ENCODE measurements around the gene CSNK1G3. TPM values are rescaled to one million over a fixed set of nuclear protein-coding genes. Genes with fewer than 3 reads are reported as not detected.

Gene CSNK1G3
- total RNA-seq, 2 donors from 2014 or later = 22.4 to 22.6 TPM

GRCh38 chr5:123528878-123529277 is 16.9 kb downstream of the CSNK1G3 start:
- ATAC-seq = no peak
- Histone ChIP-seq H3K27me3 (no peaks in the 10 kb centered on the region), H3K36me3 (replicated peaks in 1 of 2; ENCODE audit: insufficient read depth in 1 of 2, low read depth in 2 of 2) (no peaks in the 10 kb centered on the region), H3K9me3 (no peaks in the 10 kb centered on the region), H3K4me3 (no peak overlapping the region), H3K27ac (no peak overlapping the region), H3K4me1 (peaks cover 15% of the 10 kb centered on the region)
- TF ChIP-seq CTCF (IDR thresholded peaks at IDR 0.05) = no peak
- no peak for TF ChIP-seq POLR2A (IDR thresholded peaks at IDR 0.05)
- WGBS, 2 donors = 95% methylated on average over 4 of the region's 4 CpGs
- no peak for DNase-seq
- intact Hi-C loops (cut with DNase I) = no loop called here

GRCh38 chr5:123530728-123531127 is 18.8 kb downstream of the CSNK1G3 start:
- WGBS, 2 donors = 61 to 64% methylated on average over 3 of the region's 3 CpGs
- Histone ChIP-seq H3K36me3 (replicated peaks in 1 of 2; ENCODE audit: insufficient read depth in 1 of 2, low read depth in 2 of 2) (no peaks in the 10 kb centered on the region), H3K27me3 (no peaks in the 10 kb centered on the region), H3K4me3 (no peak overlapping the region), H3K27ac (no peak overlapping the region), H3K9me3 (no peaks in the 10 kb centered on the region), H3K4me1 (peaks cover 6% of the 10 kb centered on the region)
- no peak for ATAC-seq
- TF ChIP-seq POLR2A (IDR thresholded peaks at IDR 0.05) (no peak), CTCF (IDR thresholded peaks at IDR 0.05) (no peak)
- intact Hi-C loops (cut with DNase I) = no loop called here
- DNase-seq = no peak

- H3K4me3 ChIP-seq = no peak overlapping the region
- no peak overlapping the region for H3K27ac ChIP-seq
- TF ChIP-seq POLR2A (IDR thresholded peaks at IDR 0.05) (no peak), CTCF (IDR thresholded peaks at IDR 0.05) (no peak)
- DNase-seq (no peak), ATAC-seq (no peak)
- no peaks in the 10 kb centered on the region for H3K27me3 ChIP-seq
- peaks cover 4% of the 10 kb centered on the region for H3K4me1 ChIP-seq
- H3K9me3 ChIP-seq = no peaks in the 10 kb centered on the region
- intact Hi-C loops (cut with DNase I) = no loop called here
- WGBS, 2 donors = 61 to 81% methylated on average over 1 of the region's 1 CpG
- no peaks in the 10 kb centered on the region for H3K36me3 ChIP-seq (replicated peaks in 1 of 2; ENCODE audit: insufficient read depth in 1 of 2, low read depth in 2 of 2)
Observed at GRCh38 chr5:123535648-123536047, 23.7 kb downstream of the CSNK1G3 start.

- Histone ChIP-seq H3K9me3 (no peaks in the 10 kb centered on the region), H3K4me3 (no peak overlapping the region), H3K36me3 (replicated peaks in 1 of 2; ENCODE audit: insufficient read depth in 1 of 2, low read depth in 2 of 2) (no peaks in the 10 kb centered on the region), H3K27ac (no peak overlapping the region), H3K4me1 (peaks cover 4% of the 10 kb centered on the region), H3K27me3 (no peaks in the 10 kb centered on the region)
- intact Hi-C loops (cut with DNase I) = no loop called here
- TF ChIP-seq POLR2A (IDR thresholded peaks at IDR 0.05) (no peak), CTCF (IDR thresholded peaks at IDR 0.05) (no peak)
- ATAC-seq = no peak
- no peak for DNase-seq
- 92 to 93% methylated on average over 2 of the region's 2 CpGs for WGBS, 2 donors
Observed at GRCh38 chr5:123537256-123537655, 25.3 kb downstream of the CSNK1G3 start.

GRCh38 chr5:123537845-123538244 is 25.9 kb downstream of the CSNK1G3 start:
- Histone ChIP-seq H3K4me3 (no peak overlapping the region), H3K36me3 (replicated peaks in 1 of 2; ENCODE audit: insufficient read depth in 1 of 2, low read depth in 2 of 2) (no peaks in the 10 kb centered on the region), H3K4me1 (peaks cover 4% of the 10 kb centered on the region), H3K27me3 (no peaks in the 10 kb centered on the region), H3K9me3 (no peaks in the 10 kb centered on the region), H3K27ac (no peak overlapping the region)
- TF ChIP-seq CTCF (IDR thresholded peaks at IDR 0.05) (no peak), POLR2A (IDR thresholded peaks at IDR 0.05) (no peak)
- ATAC-seq (no peak), DNase-seq (no peak)
- intact Hi-C loops (cut with DNase I) = no loop called here
- WGBS, 2 donors = 85 to 86% methylated on average over 2 of the region's 2 CpGs
